ENCODE measurements around the gene ARAP1. TPM values are rescaled to one million over a fixed set of nuclear protein-coding genes. Genes with fewer than 3 reads are reported as not detected.
A peak's percentile ranks its signal among the peaks of the same experiment; 100 is the strongest.

The ARAP1 gene
- total and polyA plus RNA-seq, 2 donors (not counting 3 experiments of a cell fraction or from before 2014, with no cell fraction given): 36.8 to 66.2 TPM

DNA sequence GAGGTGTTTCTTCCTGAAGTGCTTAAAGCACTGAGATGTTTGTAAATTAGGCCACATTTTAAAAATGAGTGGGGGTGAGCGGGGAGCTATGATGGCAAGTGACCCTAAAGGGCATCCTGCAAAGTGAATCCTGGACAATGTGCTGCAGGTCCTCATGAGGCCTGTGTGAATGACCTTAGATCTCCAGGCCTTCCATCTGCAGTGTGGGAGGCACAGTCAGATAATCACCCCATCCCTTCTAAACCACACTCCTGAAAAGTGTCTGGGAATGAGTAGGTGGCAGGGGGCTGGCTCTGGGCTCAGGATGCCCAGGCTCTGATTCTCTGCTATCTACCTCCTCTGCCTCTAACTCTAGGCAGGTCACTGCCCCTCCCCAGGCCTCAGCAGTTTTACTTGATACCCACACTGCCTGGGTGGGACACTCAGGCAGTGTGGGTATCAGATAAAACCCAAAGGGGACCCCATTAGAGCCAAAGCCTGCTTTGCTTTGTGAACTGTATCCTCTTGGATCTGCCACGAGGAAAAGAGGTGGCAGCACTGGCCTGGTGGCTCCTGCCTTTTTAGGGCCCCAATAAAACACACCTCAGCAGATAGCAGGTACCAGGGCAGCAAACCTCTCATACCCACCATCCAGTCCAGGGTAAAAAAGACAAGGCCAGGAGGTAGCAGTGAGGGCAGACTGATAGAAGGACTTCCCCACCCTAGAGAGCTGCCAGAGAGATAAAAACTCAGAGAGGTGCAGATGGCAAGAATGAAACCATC is 31.1 kb upstream of the ARAP1 start:
- Histone ChIP-seq H3K36me3 (ENCODE audit: control insufficient read depth in 2 of 2, extremely low read depth in 1 of 2, insufficient read depth in 2 of 2, low read length in 2 of 2) (no peaks in the 10 kb centered on the region), H3K4me1 (ENCODE audit: control insufficient read depth, extremely low read depth, insufficient read depth, low read length) (no peaks in the 10 kb centered on the region), H3K4me3 (replicated peaks in 1 of 3; ENCODE audit: insufficient read depth in 1 of 3, low read depth in 1 of 3, low read length in 3 of 3) (no peak overlapping the region), H3K79me2 (ENCODE audit: control insufficient read depth, insufficient read depth, low read length) (no peaks in the 10 kb centered on the region), H3K9me3 (replicated peaks; ENCODE audit: control insufficient read depth, insufficient read depth, low read length) (no peaks in the 10 kb centered on the region), H3K9ac (replicated peaks; ENCODE audit: extremely low read depth, insufficient read depth, low read length) (no peak overlapping the region), H3K27me3 (ENCODE audit: control insufficient read depth in 2 of 2, insufficient read depth in 2 of 2, low read length in 2 of 2) (no peaks in the 10 kb centered on the region), H3K9me1 (replicated peaks; ENCODE audit: control insufficient read depth, extremely low read depth, insufficient read depth, low read length) (no peaks in the 10 kb centered on the region), H4K20me1 (replicated peaks; ENCODE audit: control insufficient read depth, extremely low read depth, insufficient read depth, low read length) (no peaks in the 10 kb centered on the region), H3K4me2 (ENCODE audit: insufficient read depth, low read length) (no peak overlapping the region), H3K27ac (ENCODE audit: insufficient read depth, low read depth, low read length) (no peak overlapping the region), H2AFZ (ENCODE audit: low read depth, low read length) (no peak overlapping the region)
- intact Hi-C loops (cut with micrococcal nuclease): no loop called here
- ChIA-PET CTCF (interaction anchor here (1.6 to 2.3 kb wide), 3 partner anchors 10 to 58 kb away, joined by 5 to 16 read pairs (median 6); partner anchors contain the start of gene STARD10), POLR2A (no interaction called here)
- TF ChIP-seq JUN (IDR thresholded peaks at IDR 0.05; ENCODE audit: borderline replicate concordance, insufficient read depth, insufficient read length, low read depth) (no peak), GATA2 (IDR thresholded peaks at IDR 0.05; ENCODE audit: insufficient read depth, insufficient read length, low read depth, low read length) (no peak), FOS (IDR thresholded peaks at IDR 0.05; ENCODE audit: borderline replicate concordance, insufficient read depth, low read length) (no peak), MYC (IDR thresholded peaks at IDR 0.05; ENCODE audit: low read depth, low read length) (no peak), POLR2A (IDR thresholded peaks at IDR 0.05; ENCODE audit: low read depth, low read length) (no peak)
- no TSS peak for BruUV-seq (replicated peaks)
- dilution Hi-C loops (cut with MboI; ENCODE audit: extremely low pct_ligation_motif_present, low sequenced_read_pairs): no loop called here
- DNase-seq (ENCODE audit: low read depth, low spot score) (no peak), FAIRE-seq (no peak)

DNA sequence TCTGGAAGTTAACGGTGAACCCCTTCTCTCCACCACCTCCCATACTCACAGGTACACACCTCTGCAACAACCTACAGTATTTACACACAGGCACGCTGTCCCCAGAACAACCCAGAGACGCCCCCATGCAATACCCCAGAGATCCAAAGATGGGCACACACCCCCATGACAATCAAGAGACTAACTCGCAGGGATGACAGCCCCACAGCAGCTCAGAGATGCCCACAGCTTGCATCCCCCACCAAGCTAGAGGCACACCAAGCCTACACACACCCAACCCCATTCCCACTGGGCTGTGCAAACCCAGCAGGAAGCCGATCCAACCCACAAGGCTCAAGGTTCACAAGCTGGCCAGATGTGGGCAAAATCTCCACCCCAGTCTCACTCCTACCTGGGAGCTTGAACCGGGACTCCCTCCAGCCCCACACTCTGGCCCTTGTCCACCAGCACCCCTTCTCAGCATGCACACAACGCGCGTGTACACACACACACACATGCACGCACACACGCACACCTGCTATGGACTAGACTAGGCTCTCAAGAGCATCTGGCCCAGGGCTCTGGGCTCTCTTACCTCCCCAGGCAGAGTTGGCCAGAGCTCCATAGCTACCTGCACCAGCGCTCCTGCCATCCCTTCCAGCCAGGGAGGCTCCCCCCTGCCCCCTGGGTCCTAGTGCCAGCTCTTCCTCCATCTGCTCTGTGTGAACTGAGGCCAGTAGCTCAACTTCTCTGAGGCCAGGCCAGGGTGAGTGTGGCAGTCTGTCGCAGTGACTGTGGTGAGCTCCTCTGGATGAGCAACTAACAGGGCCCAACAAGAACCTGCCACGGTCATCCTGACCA is 30.1 kb upstream of the ARAP1 start:
- POLR2A ChIA-PET: no interaction called here
- no peaks in the 10 kb centered on the region for H3K4me1 ChIP-seq (ENCODE audit: control insufficient read depth, extremely low read depth, insufficient read depth, low read length)
- H2AFZ ChIP-seq (ENCODE audit: low read depth, low read length): peak overlapping the region; percentile 10
- H3K27me3 ChIP-seq (ENCODE audit: control insufficient read depth in 2 of 2, insufficient read depth in 2 of 2, low read length in 2 of 2): no peaks in the 10 kb centered on the region
- no peak overlapping the region for H3K4me2 ChIP-seq (ENCODE audit: insufficient read depth, low read length)
- no peaks in the 10 kb centered on the region for H3K79me2 ChIP-seq (ENCODE audit: control insufficient read depth, insufficient read depth, low read length)
- no peaks in the 10 kb centered on the region for H3K9me3 ChIP-seq (replicated peaks; ENCODE audit: control insufficient read depth, insufficient read depth, low read length)
- no peak overlapping the region for H3K27ac ChIP-seq (ENCODE audit: insufficient read depth, low read depth, low read length)
- no TSS peak for BruUV-seq (replicated peaks)
- TF ChIP-seq, protein P1, sequence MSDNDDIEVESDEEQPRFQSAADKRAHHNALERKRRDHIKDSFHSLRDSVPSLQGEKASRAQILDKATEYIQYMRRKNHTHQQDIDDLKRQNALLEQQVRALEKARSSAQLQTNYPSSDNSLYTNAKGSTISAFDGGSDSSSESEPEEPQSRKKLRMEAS (IDR thresholded peaks at IDR 0.05; ENCODE audit: insufficient read depth, insufficient read length): no peak
- TF ChIP-seq JUN (IDR thresholded peaks at IDR 0.05; ENCODE audit: borderline replicate concordance, insufficient read depth, insufficient read length, low read depth): no peak
- TF ChIP-seq MYC (IDR thresholded peaks at IDR 0.05; ENCODE audit: low read depth, low read length): no peak
- no peak for TF ChIP-seq GATA2 (IDR thresholded peaks at IDR 0.05; ENCODE audit: insufficient read depth, insufficient read length, low read depth, low read length)
- TF ChIP-seq FOS (IDR thresholded peaks at IDR 0.05; ENCODE audit: borderline replicate concordance, insufficient read depth, low read length): no peak
- TF ChIP-seq POLR2AphosphoS5 (IDR thresholded peaks at IDR 0.05; ENCODE audit: insufficient read depth, low read depth, low read length): no peak
- TF ChIP-seq EZH2 (IDR thresholded peaks at IDR 0.05; ENCODE audit: borderline replicate concordance, low read depth, low read length, severe bottlenecking): no peak
- TF ChIP-seq POLR2A (IDR thresholded peaks at IDR 0.05; ENCODE audit: low read depth, low read length): no peak
- TF ChIP-seq CTCF (IDR thresholded peaks at IDR 0.05; ENCODE audit: extremely low read depth in 1 of 2, insufficient read depth in 1 of 2, low read depth in 1 of 2, low read length in 2 of 2): no peak
- no peaks in the 10 kb centered on the region for H3K36me3 ChIP-seq (ENCODE audit: control insufficient read depth in 2 of 2, extremely low read depth in 1 of 2, insufficient read depth in 2 of 2, low read length in 2 of 2)
- no peaks in the 10 kb centered on the region for H3K9me1 ChIP-seq (replicated peaks; ENCODE audit: control insufficient read depth, extremely low read depth, insufficient read depth, low read length)
- no peak for FAIRE-seq
- peak overlapping the region in 1 of 3 experiments; percentile 50 for H3K4me3 ChIP-seq (replicated peaks in 1 of 3; ENCODE audit: insufficient read depth in 1 of 3, low read depth in 1 of 3, low read length in 3 of 3)
- CTCF ChIA-PET: interaction anchor here (1.0 to 2.3 kb wide), 5 partner anchors 9 to 57 kb away, joined by 3 to 16 read pairs (median 5); partner anchors contain the start of gene STARD10
- no peaks in the 10 kb centered on the region for H4K20me1 ChIP-seq (replicated peaks; ENCODE audit: control insufficient read depth, extremely low read depth, insufficient read depth, low read length)
- dilution Hi-C loops (cut with MboI; ENCODE audit: extremely low pct_ligation_motif_present, low sequenced_read_pairs) (no loop called here), intact Hi-C loops (cut with micrococcal nuclease) (no loop called here)
- DNase-seq (ENCODE audit: low read depth, low spot score): no peak
- no peak overlapping the region for H3K9ac ChIP-seq (replicated peaks; ENCODE audit: extremely low read depth, insufficient read depth, low read length)
